ENCODE measurements around the gene ZNF207. TPM values are rescaled to one million over a fixed set of nuclear protein-coding genes. Genes with fewer than 3 reads are reported as not detected.

The ZNF207 gene
- total and polyA plus RNA-seq, 4 donors: 51.3 to 321 (median 118) TPM

GRCh38 chr17:32331243-32332040 lies 18.5 kb upstream of the ZNF207 start:
- no peaks in the 10 kb centered on the region for H3K9me3 ChIP-seq (ENCODE audit: control insufficient read depth in 4 of 4, insufficient read depth in 3 of 4, low read length in 3 of 4)
- DNase-seq: no peak
- H3K27ac ChIP-seq (ENCODE audit: low read depth in 1 of 2, low read length in 1 of 2): no peak overlapping the region
- 44 to 70% methylated on average over 3 of the region's 3 CpGs for WGBS, 2 donors
- no peaks in the 10 kb centered on the region for H3K27me3 ChIP-seq (ENCODE audit: control insufficient read depth in 3 of 3, insufficient read depth in 3 of 3, low read length in 2 of 3)
- no peaks in the 10 kb centered on the region for H3K4me1 ChIP-seq (ENCODE audit: control insufficient read depth in 5 of 5, insufficient read depth in 5 of 5, low read length in 5 of 5)
- H3K9ac ChIP-seq (ENCODE audit: insufficient read depth in 1 of 2, low read length in 2 of 2): no peak overlapping the region
- no peak overlapping the region for H3K4me3 ChIP-seq
- ATAC-seq (ENCODE audit: insufficient read depth, low FRiP score): no peak
- H3K36me3 ChIP-seq (ENCODE audit: control insufficient read depth in 4 of 4, insufficient read depth in 4 of 4, low read length in 4 of 4): peaks cover 3 to 20% (median 5%) of the 10 kb centered on the region in 4 donors
- no peak for TF ChIP-seq CTCF (IDR thresholded peaks at IDR 0.05; ENCODE audit: control extremely low read depth, extremely low read depth)

- peaks cover 5 to 26% (median 7%) of the 10 kb centered on the region in 4 donors for H3K36me3 ChIP-seq (ENCODE audit: control insufficient read depth in 4 of 4, insufficient read depth in 4 of 4, low read length in 4 of 4)
- no peak for TF ChIP-seq CTCF (IDR thresholded peaks at IDR 0.05; ENCODE audit: control extremely low read depth, extremely low read depth)
Measured at GRCh38 chr17:32333187-32333586, 16.8 kb upstream of the ZNF207 start.

GRCh38 chr17:32335046-32335445 lies 14.9 kb upstream of the ZNF207 start:
- Histone ChIP-seq H3K4me3 (no peak overlapping the region), H3K9me3 (ENCODE audit: control insufficient read depth in 4 of 4, insufficient read depth in 3 of 4, low read length in 3 of 4) (no peaks in the 10 kb centered on the region), H3K27me3 (ENCODE audit: control insufficient read depth in 3 of 3, insufficient read depth in 3 of 3, low read length in 2 of 3) (no peaks in the 10 kb centered on the region), H3K9ac (ENCODE audit: insufficient read depth in 1 of 2, low read length in 2 of 2) (no peak overlapping the region), H3K36me3 (ENCODE audit: control insufficient read depth in 4 of 4, insufficient read depth in 4 of 4, low read length in 4 of 4) (peaks cover 5 to 26% (median 7%) of the 10 kb centered on the region in 4 donors), H3K4me1 (ENCODE audit: control insufficient read depth in 5 of 5, insufficient read depth in 5 of 5, low read length in 5 of 5) (no peaks in the 10 kb centered on the region), H3K27ac (ENCODE audit: low read depth in 1 of 2, low read length in 1 of 2) (no peak overlapping the region)
- DNase-seq (no peak), ATAC-seq (ENCODE audit: insufficient read depth, low FRiP score) (no peak)
- no peak for TF ChIP-seq CTCF (IDR thresholded peaks at IDR 0.05; ENCODE audit: control extremely low read depth, extremely low read depth)

More at GRCh38 chr17:32333187-32333586, 16.8 kb upstream of the ZNF207 start:
- DNase-seq: no peak
- Histone ChIP-seq H3K9me3 (ENCODE audit: control insufficient read depth in 4 of 4, insufficient read depth in 3 of 4, low read length in 3 of 4) (no peaks in the 10 kb centered on the region), H3K4me1 (ENCODE audit: control insufficient read depth in 5 of 5, insufficient read depth in 5 of 5, low read length in 5 of 5) (no peaks in the 10 kb centered on the region), H3K27ac (ENCODE audit: low read depth in 1 of 2, low read length in 1 of 2) (no peak overlapping the region), H3K27me3 (ENCODE audit: control insufficient read depth in 3 of 3, insufficient read depth in 3 of 3, low read length in 2 of 3) (no peaks in the 10 kb centered on the region), H3K4me3 (no peak overlapping the region), H3K9ac (ENCODE audit: insufficient read depth in 1 of 2, low read length in 2 of 2) (no peak overlapping the region)
- WGBS, 2 donors: 96 to 98% methylated on average over 2 of the region's 2 CpGs
- ATAC-seq (ENCODE audit: insufficient read depth, low FRiP score): no peak

Data from lung (tissue), 12 donors.